HG02759 (cell line): ENCODE data around the gene PRKN.

Experiments used
- ATAC-seq: cut with Tn5 transposase; IDR thresholded peaks from one replicate; pipeline ENCODE4 v1.9.1; 2021; ENCODE audit warnings: mild to moderate bottlenecking, moderate library complexity; ENCODE audit not compliant: unreplicated experiment

Gene PRKN

GRCh38 chr6:161389756-161390155 lies 1337.8 kb downstream of the PRKN start:
- no peak for ATAC-seq

- no peak for ATAC-seq
Measured at GRCh38 chr6:161383951-161384350, 1343.6 kb downstream of the PRKN start.

- no peak for ATAC-seq
Measured at GRCh38 chr6:161379834-161380582, 1347.6 kb downstream of the PRKN start.

GRCh38 chr6:161378115-161378514 lies 1349.5 kb downstream of the PRKN start:
- no peak for ATAC-seq

- ATAC-seq = no peak
Measured at GRCh38 chr6:161377116-161377515, 1350.5 kb downstream of the PRKN start.

GRCh38 chr6:161376367-161376766 lies 1351.2 kb downstream of the PRKN start:
- no peak for ATAC-seq

- no peak for ATAC-seq
Measured at GRCh38 chr6:161374971-161375873, 1352.3 kb downstream of the PRKN start.

- ATAC-seq = peak; percentile 59
Measured at GRCh38 chr6:161373905-161374451, 1353.6 kb downstream of the PRKN start.

GRCh38 chr6:161372422-161372793 lies 1355.2 kb downstream of the PRKN start:
- no peak for ATAC-seq

GRCh38 chr6:161370880-161371279 lies 1356.7 kb downstream of the PRKN start:
- ATAC-seq = peak; percentile 81

- no peak for ATAC-seq
Measured at GRCh38 chr6:161369339-161369738, 1358.2 kb downstream of the PRKN start.

GRCh38 chr6:161368514-161368913 lies 1359.1 kb downstream of the PRKN start:
- no peak for ATAC-seq

GRCh38 chr6:161367472-161367871 lies 1360.1 kb downstream of the PRKN start:
- no peak for ATAC-seq

- no peak for ATAC-seq
Measured at GRCh38 chr6:161366301-161366923, 1361.2 kb downstream of the PRKN start.

- ATAC-seq = no peak
Measured at GRCh38 chr6:161365633-161366032, 1361.9 kb downstream of the PRKN start.

- ATAC-seq = no peak
Measured at GRCh38 chr6:161363286-161363685, 1364.3 kb downstream of the PRKN start.

- ATAC-seq = no peak
Measured at GRCh38 chr6:161362266-161362665, 1365.3 kb downstream of the PRKN start.

GRCh38 chr6:161361529-161361928 lies 1366.0 kb downstream of the PRKN start:
- no peak for ATAC-seq

GRCh38 chr6:161360520-161360919 lies 1367.0 kb downstream of the PRKN start:
- no peak for ATAC-seq

GRCh38 chr6:161359618-161359945 lies 1368.0 kb downstream of the PRKN start:
- ATAC-seq = no peak

GRCh38 chr6:161356167-161356854 lies 1371.3 kb downstream of the PRKN start:
- ATAC-seq = no peak
